NCI-H1048 (cell line): Measurements from ENCODE around the gene CX3CL1.
"Not testable (repeated sequence)": the region's sequence is repeated elsewhere in the genome, so short reads cannot be mapped to it uniquely, and the experiment has no call there.

ENCODE experiments used
- DNase-seq: peaks from one replicate; lab custom pipeline; 2025; lab: John Stamatoyannopoulos, UW

Gene CX3CL1

GRCh38 chr16:57372372-57373116 lies at the start of gene CX3CL1:
CX3CL1 (plus strand) TSS chr16:57372490; CDS start chr16:57372569, 79 bp downstream.
- no peak for DNase-seq

GRCh38 chr16:57324749-57325148 lies 47.5 kb upstream of the CX3CL1 start:
- DNase-seq, result no peak

GRCh38 chr16:57325458-57325857 lies 46.8 kb upstream of the CX3CL1 start:
- DNase-seq, result no peak

- no peak for DNase-seq
Measured at GRCh38 chr16:57329718-57330327, 42.5 kb upstream of the CX3CL1 start.

- DNase-seq, result no peak
Measured at GRCh38 chr16:57331355-57331754, 40.9 kb upstream of the CX3CL1 start.

- DNase-seq, result no peak
Measured at GRCh38 chr16:57333402-57333801, 38.9 kb upstream of the CX3CL1 start.

- DNase-seq, result no peak
Measured at GRCh38 chr16:57335366-57335765, 36.9 kb upstream of the CX3CL1 start.

- no peak for DNase-seq
Measured at GRCh38 chr16:57341062-57341440, 31.2 kb upstream of the CX3CL1 start.

- no peak for DNase-seq
Measured at GRCh38 chr16:57341441-57342303, 30.6 kb upstream of the CX3CL1 start.

GRCh38 chr16:57342606-57343005 lies 29.7 kb upstream of the CX3CL1 start:
- DNase-seq, result not testable (repeated sequence)

- no peak for DNase-seq
Measured at GRCh38 chr16:57343221-57343620, 29.1 kb upstream of the CX3CL1 start.

- DNase-seq, result not testable (repeated sequence)
Measured at GRCh38 chr16:57344094-57344493, 28.2 kb upstream of the CX3CL1 start.

- DNase-seq, result no peak
Measured at GRCh38 chr16:57345021-57345420, 27.3 kb upstream of the CX3CL1 start.

- no peak for DNase-seq
Measured at GRCh38 chr16:57345666-57346204, 26.6 kb upstream of the CX3CL1 start.

- no peak for DNase-seq
Measured at GRCh38 chr16:57347858-57348257, 24.4 kb upstream of the CX3CL1 start.

GRCh38 chr16:57348327-57348726 lies 24.0 kb upstream of the CX3CL1 start:
- DNase-seq, result no peak

GRCh38 chr16:57349212-57350031 lies 22.9 kb upstream of the CX3CL1 start:
- DNase-seq, result no peak

- no peak for DNase-seq
Measured at GRCh38 chr16:57352636-57353047, 19.6 kb upstream of the CX3CL1 start.

GRCh38 chr16:57354311-57354710 lies 18.0 kb upstream of the CX3CL1 start:
- DNase-seq, result no peak

GRCh38 chr16:57355898-57356414 lies 16.3 kb upstream of the CX3CL1 start:
- no peak for DNase-seq

GRCh38 chr16:57356547-57356946 lies 15.7 kb upstream of the CX3CL1 start:
- no peak for DNase-seq
